Suppressor macrophage (primary cell): ENCODE data around the gene ZBTB25.
A peak's percentile ranks its signal among the peaks of the same experiment; 100 is the strongest.

ENCODE experiments used
- DNase-seq, 4 experiments: peaks; one replicate each; pipeline ENCODE4 v3.0.0-alpha.2; 2020 to 2022

ZBTB25 gene

DNA sequence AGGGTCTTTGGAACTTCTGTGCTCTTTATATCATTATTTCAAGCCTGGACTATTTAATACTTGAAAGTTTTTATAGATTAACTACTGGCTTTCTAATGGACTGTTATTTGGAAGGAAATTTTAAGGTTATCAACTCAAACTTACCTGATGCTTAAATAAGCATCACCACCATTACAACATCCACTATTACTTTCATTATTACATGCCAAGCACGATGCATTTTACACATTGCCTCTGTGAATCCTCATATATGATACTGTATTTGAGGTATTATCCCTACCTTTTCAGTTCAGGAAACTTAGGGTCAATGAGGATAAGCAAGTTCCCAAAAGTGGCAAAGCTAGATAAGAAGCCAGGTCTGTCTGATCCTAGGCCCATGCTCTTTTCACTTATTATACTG is 13.3 kb upstream of the ZBTB25 start:
- DNase-seq: no peak

DNA sequence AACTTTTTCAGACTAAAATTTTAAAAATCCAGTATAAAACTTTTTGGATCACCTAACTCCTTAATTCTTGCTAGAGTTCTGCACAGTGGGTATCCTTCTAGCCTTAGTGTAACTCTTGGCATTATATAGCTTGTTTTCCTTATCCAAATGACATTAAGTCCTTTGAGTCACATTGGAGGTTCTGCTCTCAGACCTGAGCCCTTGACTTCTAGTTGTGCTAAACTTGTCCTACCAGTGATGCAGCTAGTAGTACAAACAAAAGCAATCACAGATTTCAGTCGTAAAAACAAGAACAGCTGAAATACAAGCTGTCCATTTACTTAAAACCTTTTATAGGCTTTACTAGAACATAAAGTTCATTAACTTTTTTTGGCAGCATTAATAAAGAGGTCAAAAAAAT is 11.4 kb upstream of the ZBTB25 start:
- DNase-seq: no peak

DNA sequence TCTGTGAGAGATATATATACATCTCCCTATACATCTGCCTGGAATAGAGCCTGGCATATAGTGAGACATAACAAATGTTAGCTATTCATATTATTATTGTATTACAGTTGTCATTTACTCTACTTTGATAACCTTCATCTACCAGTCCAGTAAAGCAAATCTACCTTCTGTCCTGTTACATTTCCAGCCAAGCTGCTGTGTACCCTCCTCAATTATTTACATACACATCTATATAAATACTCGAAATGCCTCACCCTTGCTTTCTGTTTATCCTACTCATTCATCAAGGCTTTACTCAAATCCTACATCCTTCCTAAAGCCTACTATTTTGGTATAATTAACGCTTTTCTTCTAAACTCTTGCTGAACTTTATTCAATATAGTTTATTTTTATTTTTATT is 9.6 kb upstream of the ZBTB25 start:
- no peak for DNase-seq

DNA sequence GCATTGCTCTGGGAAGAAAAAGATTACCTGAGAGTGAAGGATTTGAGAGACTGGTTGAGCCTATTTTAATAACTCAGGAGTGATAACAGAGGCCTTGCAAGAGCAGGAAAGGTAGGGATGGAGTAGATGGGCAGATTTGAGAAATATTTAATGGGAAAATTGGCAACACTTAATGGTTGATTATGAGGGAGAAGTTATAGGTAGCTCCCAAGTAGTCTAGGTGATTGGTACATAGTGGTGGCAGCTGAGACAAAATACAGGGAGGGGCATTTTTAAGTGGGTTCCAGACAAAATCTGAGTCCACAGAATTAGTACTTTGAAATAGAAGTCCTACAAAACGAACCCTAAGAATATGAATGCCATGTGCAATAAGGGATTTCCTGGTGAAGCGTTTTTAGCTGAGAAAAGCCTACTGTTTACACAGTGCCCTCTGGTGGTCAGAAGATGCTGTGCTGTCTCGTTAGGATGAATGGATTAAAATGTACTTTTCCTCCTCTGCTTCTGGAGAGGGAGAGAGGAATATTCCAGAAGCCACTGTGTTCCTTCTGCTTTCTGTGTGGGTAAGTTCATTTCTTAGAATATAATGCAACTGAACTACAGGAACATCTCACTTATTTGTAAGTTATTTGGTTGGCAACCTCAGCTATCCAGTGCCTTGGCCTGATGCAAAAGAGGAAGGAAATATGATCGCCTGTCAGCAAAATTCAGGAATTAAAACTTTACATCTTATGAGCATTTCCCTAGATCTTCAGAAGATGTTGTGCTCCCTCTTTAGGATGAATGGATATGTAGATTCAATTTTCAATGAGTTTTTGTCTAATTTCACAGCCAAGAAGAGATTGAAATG is 7.4 kb upstream of the ZBTB25 start:
- peak; percentile 85 to 89 (median 86) for DNase-seq

DNA sequence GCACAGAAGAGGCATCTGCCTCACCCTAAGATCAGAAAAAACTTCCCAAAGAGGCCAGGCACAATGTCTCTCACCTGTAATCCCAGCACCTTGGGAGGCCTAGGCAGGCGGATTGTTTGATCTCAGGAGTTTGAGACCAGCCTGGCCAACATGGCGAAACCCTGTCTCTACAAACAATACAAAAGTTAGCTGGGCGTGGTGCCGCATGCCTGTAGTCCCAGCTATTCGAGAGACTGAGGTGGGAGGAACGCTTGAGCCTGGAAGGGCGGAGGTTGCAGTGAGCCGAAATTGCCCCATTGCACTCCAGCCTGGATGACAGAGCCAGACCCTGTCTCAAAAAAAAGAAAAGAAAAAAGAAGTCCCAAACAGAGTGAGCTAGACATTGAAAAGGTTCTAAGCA is 5.4 kb upstream of the ZBTB25 start:
- no peak for DNase-seq

DNA sequence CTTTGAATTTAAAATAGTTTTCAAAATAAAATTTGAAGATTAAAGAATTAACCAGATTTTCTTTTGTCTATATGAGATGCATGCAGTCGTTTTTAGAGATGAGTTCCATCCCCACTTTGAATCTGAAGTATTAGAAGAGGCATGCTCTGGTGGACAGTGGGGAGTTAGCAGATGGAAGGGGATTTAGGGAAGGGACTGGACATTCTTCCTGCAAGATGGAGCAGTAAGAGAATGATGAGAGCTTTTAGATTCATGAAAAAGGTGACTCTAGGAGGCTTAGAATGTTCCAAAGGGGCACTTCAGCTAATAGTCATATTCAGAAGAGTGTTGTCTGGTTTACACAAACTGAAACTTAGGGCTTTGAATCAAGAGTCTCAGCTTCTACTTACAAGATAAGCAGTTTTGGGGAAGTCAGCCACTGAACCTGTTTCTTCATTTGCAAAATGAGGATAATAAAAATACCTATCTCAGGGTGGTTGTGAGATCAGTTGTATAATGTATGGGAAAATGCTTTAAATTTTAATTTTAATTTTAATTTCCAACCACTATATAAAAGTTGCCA is 4.7 kb upstream of the ZBTB25 start:
- DNase-seq: no peak

DNA sequence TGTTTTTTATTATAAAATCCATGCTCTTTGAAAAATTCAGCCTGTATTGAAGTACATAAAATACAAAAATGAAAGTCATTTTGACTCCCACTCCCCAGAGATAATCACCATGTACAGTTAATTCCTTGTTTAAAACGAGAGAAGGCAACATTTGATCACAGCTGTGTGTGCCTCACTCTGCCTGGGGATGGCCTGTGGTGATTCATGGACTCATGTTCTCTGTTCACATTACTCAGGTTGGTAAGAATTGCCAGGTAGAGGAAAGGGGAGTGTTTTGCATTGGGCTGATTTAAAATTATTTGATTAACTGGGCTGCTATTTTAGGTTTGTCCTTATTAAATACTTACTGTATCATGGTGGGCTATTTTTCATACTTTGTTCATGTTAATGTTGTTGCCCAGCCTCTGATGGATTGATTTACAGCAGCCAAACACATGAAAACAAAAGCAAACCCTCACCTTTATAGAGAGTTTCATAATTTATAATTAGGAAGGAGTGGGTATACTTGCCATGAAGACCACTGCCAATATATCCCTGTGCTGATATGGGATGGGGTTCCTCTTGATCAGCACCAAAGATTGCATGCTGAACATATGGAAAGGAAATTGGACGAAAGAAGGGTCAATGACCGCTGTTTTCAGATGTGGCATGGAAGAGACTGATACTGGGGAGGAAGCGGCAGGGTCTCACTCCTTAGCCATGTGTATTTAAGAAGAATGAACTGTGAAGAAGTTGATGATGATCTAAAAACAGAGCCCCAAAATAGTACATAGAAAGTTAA is 3.9 kb upstream of the ZBTB25 start:
- no peak for DNase-seq

DNA sequence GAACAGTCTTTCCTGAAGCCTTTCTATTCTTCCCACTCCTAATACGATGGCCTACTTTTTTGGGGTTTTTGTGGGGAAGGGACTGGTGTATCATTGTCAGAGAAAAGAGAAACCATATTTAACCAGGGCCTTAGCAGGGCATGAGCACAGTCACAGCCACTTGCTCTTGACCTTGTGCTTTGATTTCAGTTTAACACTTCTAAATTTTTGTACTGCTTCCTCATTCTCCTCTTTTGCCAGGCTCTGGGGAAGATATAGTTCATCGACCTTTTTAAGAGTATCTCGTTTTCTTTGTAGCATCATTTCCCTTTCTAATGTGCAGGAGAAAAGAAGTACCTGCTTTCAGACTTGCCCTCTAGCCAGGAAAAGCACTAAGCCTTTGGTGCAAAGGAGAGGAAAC is 3.1 kb upstream of the ZBTB25 start:
- DNase-seq: peak in 3 of 4 experiments; percentile 39 to 65 (median 63)

DNA sequence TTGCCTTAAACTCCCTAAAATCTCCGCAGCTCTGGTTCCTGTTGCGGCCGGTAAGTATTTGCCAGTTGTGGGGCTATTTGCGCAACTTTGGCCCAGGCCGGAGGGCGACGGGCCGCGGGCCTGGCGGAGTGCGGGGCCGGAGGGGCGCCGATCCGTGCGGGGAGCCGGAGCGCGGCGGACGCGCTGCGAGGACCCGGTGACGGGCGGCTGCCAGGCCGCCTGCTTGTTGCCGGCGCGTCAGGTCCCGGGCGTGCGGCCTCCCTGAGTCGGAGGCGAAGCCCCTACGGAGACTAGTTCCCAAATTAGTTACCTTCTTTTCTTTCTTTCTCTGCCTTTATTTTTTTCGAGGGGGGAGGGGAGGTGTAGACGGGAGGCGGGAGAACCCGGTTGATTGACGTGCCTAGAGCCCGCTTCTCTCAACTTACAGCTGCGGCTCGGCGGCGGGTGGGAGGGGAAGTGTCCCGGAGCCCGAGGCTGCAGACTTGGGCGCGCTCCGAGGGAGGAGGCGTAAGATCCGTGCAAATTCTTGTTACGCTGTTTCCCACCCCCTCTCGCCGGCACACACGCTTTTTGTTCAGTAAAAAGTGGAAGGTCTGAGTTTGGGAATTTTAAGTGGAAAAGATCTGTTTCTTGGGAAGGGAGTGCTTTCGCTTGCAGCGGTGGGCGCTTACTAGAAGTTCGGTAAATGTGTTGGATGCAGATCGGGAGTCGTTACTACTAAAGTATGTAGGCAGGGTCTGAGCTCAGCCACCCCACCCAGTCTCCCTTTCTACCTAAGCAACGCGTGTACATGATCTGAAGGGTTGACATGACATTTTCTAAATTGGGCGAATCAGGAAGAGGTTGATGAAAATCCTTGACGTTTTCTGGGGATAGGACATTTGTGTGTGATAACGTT is 1.5 kb upstream of the ZBTB25 start:
- peak; percentile 90 to 96 (median 93) for DNase-seq

DNA sequence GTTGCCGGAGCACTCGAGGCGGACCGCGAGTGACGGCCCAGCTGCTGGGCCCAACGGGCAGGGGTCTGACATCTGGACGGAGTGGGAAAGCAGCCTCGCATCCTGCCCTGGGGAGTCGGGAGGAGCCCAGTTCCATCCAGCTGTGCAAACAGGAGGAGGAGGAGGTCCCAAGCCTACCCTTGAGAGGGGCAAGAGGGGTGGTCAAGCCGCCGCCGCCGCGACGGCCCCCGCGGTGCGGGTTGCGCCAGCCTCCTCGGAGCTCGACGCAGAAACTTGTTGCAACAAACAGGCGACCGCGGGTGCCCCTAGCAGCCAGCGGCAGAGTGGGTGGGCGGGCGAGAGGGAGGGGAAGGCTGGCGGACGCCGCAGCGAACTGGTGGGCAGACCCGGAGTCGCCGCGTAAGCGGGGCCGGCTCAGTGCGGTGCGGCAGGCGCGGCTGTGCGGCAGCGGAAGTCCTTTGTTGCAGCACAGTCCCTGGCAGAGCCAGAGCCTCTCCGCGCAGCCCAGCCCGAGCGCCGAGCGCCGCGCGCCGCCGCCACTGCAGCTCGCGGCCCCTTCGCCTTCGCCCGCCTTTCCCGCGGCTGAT is 765 bp upstream of the ZBTB25 start, which contains the start of gene ZBTB1:
Gene ZBTB1, plus strand, starts transcription at position 461 of the 587 bp plus-strand sequence. CDS start 16,735 bp downstream, outside the sequence.
- peak; percentile 95 to 98 (median 97) for DNase-seq

DNA sequence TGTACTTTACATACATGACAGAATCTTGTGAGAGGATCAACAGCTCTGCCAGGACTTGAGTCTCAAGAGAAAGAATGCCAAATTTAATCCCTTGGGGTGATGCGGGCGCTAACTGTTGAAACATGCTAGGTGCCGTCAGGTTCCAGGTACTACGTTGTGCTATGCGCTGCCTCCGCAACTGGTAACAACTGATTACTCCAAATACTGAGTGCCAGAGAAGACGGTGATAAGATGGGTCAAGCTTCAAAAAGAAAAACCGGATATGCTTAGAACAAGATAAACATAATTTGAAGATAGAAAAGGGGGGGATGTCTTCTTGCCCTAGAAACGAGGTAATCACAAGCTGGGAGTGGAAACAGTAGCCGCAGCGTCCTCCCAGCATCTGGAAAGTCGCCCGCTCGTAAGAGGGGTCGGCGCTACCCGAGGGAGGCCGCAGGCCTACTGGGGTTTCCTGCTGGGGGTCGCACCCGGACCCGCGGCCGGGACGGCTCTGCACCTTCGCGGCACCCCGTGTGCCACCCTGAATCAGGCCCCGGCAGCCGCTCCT is 678 bp downstream of the ZBTB25 start:
- DNase-seq: peak in 1 of 4 experiments; percentile 19

DNA sequence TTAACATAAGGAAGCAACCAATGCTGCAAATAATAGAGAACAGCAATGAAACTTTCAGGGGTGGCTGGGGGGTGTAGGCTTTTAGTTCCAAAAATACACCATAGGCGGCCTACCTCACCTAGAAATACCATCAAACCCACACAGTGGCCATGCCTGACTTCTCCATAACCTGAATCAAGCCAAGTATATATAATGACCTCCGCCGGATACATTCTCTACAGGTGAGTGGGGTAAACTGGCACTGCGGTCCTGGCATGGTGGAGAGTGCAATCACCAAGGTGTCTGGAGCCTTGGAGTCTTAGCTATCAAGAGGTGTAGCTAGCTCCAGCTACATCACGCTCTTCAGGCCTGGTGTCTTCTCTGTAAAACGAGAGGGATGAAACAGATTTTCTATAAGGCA is 1.2 kb downstream of the ZBTB25 start:
- no peak for DNase-seq

DNA sequence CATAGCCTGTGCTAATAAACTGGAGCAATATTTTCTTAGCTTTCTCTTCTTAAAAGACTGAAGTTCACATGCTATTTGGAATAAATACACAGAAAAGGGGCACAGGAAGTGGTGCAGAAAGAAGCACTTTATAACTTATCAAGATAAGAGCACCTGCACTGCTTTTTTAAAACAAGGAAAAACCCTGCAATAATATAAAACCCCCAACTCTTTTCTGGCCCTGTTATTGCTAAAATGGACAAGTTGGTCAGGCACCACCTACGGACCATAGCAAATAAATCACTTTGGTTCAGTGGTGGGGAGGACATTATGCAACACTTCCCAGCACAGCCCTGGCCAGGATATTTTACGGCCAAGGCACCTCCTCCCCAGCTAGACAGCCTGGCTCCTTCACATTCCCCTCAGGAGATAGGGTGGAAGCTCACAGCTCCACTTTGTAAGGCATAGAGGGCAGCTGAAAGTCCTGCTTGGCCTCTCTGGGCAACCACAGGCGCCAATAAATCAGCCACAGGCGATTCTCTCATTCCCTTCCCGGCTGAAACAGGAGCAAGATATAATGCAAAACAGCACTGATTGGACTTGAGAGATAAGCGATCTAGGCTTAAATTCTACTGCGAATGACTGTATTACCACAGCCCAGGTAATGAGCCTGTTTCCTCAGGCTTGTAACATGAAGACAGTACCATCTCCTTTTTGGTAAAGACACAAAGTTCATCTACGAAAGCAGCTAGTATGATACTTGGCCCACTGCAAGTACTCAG is 2.0 kb downstream of the ZBTB25 start:
- DNase-seq: peak; percentile 38 to 52 (median 49)

DNA sequence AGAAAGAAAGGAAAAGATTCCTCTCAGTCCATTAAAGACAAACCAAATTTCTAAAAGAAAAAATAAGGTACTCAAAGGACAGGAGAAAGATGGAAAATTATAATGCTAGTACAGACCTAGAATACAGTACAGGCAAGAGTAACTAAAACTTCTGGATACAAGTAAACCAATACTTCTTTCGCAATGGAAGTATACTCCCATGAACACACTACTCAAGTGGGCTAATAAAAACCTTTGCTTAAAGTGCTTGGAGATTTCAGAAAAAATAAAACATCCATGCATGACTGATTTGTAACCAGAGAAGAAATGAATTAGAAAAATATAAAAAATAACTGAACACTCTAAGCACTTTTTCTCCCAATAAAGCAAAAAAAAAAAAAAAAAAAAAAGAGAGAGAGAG is 3.5 kb downstream of the ZBTB25 start:
- DNase-seq: no peak

DNA sequence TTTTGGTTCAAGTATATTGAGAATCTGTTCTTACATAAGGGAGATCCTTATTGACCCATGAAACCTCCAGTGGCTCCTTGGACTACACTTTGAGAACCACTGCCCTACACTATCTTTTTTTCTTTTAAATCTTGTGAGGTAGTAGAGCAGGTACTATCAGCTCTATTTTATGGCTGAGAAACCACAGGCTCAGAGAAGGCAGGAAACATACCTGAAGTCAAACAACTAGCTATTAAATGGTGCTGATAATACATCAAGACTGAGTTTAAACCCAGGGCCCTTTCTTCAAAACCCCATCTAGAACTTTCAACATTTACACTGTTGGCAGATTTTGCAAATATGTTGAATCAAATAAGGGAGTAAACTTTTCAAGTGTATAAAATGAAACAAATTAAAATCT is 6.9 kb downstream of the ZBTB25 start:
- DNase-seq: no peak

DNA sequence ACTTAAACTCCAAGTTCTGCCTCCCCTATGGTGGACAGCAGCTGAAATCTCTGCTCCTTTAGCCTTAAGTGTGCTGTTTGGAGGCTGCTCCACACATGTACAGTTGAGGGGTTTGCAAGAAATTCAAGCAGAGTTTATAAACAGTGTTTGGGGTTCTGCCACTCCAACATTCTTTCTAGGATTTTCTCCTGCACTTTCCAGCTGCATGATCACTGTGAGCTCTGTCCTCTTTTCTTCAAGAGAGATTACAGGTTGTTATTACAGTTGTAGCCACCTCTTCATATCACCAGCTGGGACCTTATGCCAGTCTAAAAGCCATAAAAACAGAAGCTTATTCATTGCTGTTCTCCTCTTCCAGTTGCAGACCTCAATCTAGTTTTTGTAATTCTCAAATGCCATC is 8.4 kb downstream of the ZBTB25 start:
- DNase-seq: no peak

DNA sequence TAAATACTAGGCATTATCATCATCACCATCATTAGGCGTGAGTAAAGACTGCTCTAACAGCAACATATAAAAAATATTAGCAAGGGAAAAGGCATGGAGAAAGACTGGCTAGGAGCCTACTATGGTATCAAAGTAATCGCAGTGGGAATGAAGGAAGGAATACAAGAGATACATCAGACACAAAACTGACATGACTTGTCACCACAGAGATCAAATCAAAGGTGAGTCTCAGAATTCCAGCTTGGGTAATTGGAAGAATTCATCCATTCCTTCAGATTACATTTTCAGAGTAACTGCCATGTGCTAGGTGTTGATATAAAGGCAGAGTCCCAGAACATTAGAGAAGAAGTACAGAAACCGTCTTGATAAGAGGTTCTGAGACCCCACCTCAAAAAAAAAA is 10.2 kb downstream of the ZBTB25 start:
- DNase-seq: no peak

DNA sequence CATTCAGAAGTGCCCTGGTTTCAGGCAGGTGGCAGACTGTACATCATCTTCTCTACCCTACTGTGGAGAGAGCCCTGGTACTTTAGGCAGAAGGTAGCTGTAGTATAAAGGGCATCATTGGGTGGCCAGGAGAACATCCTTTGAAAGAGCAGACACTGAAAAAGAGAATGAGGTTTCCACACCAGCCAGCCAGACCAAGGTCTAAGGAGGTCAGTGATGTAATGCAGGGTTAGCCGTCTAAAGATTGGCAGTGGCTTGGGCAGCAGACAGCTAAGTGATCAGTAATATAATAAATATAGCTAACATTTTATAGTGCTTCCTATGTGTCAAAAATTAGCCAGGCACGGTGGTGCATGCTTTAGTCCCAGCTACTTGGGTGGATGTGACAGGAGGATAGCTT is 12.0 kb downstream of the ZBTB25 start:
- no peak for DNase-seq

DNA sequence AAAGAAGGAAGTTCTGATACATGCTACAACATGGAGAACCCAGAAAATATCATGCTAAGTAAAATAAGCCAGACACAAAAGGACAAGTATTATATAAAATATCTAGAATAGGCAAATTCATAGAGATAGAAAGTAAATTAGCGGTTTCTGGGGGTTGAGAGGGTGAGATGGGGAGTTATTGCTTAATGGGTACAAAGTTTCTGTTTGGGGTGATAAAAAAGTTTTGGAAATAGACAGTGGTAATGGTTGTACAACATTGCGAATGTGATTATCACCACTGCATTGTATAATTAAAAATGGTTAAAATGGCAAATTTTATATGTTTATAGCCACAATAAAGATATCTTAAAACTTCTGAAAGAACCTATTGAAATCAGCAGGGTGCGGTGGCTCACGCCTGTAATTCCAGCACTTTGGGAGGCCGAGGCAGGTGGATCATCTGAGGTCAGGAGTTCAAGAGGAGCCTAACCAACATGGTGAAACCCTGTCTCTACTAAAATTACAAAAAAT is 15.0 kb downstream of the ZBTB25 start:
- DNase-seq: no peak

DNA sequence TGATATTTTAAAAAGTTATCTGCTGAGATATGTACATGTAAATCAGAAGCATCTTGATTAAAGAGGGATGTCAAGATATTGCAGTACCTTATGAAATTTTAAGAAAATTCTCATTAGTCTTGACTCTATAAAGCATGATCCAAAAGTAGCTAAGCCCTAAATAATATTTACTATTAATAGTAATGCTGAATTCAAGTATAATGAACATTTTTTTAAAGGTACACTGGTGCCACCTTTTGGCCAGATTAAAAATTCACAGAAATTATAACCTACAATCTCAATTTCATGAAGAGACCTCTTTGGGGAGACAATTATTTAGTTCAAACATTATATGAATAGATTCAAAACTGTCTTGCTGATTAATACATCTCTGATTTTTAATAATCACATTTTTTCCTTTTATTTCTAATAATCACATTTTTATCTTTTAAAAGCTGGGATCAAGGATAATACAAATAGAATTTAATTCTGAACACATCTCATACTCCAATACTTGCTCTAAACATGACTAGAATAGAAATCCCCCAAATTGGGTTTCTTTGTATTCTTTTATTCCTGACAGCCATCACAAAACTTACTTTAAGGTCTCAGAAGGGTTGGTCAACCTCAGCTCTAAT is 24.9 kb downstream of the ZBTB25 start:
- peak in 3 of 4 experiments; percentile 45 to 60 (median 55) for DNase-seq
